Activated CD8-positive, alpha-beta memory T cell treated with anti-CD3 and anti-CD28 coated beads for 36 hours (primary cell): ENCODE measurements around the gene C6orf141. TPM values are rescaled to one million over a fixed set of nuclear protein-coding genes. Genes with fewer than 3 reads are reported as not detected.
"Not testable (repeated sequence)": the region's sequence is repeated elsewhere in the genome, so short reads cannot be mapped to it uniquely, and the experiment has no call there.

Source experiments
- CTCF ChIA-PET: fragments of 350-600 bp; sonication (Branson Sonifier 250); formaldehyde crosslinking; loops from one replicate; lab custom pipeline; 2021; ENCODE audit warnings: antibody characterized with exemption; lab: Charles Lee
- POLR2A ChIA-PET: fragments of 350-600 bp; sonication (Branson Sonifier 250); formaldehyde crosslinking; loops from one replicate; lab custom pipeline; 2021; ENCODE audit warnings: antibody characterized with exemption; lab: Charles Lee
- total RNA-seq, 2 experiments: library from RNA; stranded (reverse); gene quantifications; one replicate each; pipeline ENCODE4 v1.2.3, GENCODE V29; 2021

The C6orf141 gene
- total RNA-seq, 2 experiments from 2014 or later, result not detected

GRCh38 chr6:49563006-49563886 is 12.8 kb downstream of the C6orf141 start:
- ChIA-PET POLR2A (no interaction called here), CTCF (no interaction called here)

GRCh38 chr6:49564552-49564951 is 14.1 kb downstream of the C6orf141 start:
- POLR2A ChIA-PET, result no interaction called here
- CTCF ChIA-PET, result no interaction called here

- ChIA-PET CTCF (no interaction called here), POLR2A (no interaction called here)
These were observed 14.8 kb downstream of the C6orf141 start for GRCh38 chr6:49565261-49565660.

GRCh38 chr6:49565855-49566254 is 15.4 kb downstream of the C6orf141 start:
- CTCF ChIA-PET, result no interaction called here
- POLR2A ChIA-PET, result no interaction called here

GRCh38 chr6:49570474-49571079 is 20.1 kb downstream of the C6orf141 start:
- ChIA-PET POLR2A (no interaction called here), CTCF (no interaction called here)

- POLR2A ChIA-PET, result no interaction called here
- CTCF ChIA-PET, result no interaction called here
These were observed 26.1 kb downstream of the C6orf141 start for GRCh38 chr6:49576618-49577017.

GRCh38 chr6:49579649-49580048 is 29.2 kb downstream of the C6orf141 start:
- POLR2A ChIA-PET, result no interaction called here
- CTCF ChIA-PET, result no interaction called here

- CTCF ChIA-PET, result interaction anchor here (0.9 kb wide), 1 partner anchor 65 kb away, joined by 3 read pairs; no protein-coding TSS in a partner anchor
- POLR2A ChIA-PET, result no interaction called here
These were observed 32.1 kb downstream of the C6orf141 start for GRCh38 chr6:49582529-49582928.

- POLR2A ChIA-PET, CTCF ChIA-PET: not testable (repeated sequence)
These were observed 36.8 kb downstream of the C6orf141 start for GRCh38 chr6:49587262-49587661.

Other genes starting within 250 kb of the C6orf141 start
- 10 to 100 TPM; 11.4 to 11.5 TPM for gene MMUT, start 87.4 kb upstream of the C6orf141 start, total RNA-seq
- gene CENPQ, start 87.3 kb upstream of the C6orf141 start, total RNA-seq, result 10 to 100 TPM; 17.6 to 18.4 TPM
- not detected for gene GLYATL3, start 50.7 kb upstream of the C6orf141 start, total RNA-seq
- not detected for gene RHAG, start 86.2 kb downstream of the C6orf141 start, total RNA-seq
- not detected for gene CRISP2, start 162.9 kb downstream of the C6orf141 start, total RNA-seq
- gene CRISP3, start 193.7 kb downstream of the C6orf141 start, total RNA-seq, result not detected
- not detected for gene PGK2, start 236.6 kb downstream of the C6orf141 start, total RNA-seq